ENCODE data around the gene ERP44.

GRCh38 chr9:100088202-100088601, 10.6 kb downstream of the ERP44 start:
- TF ChIP-seq CTCF (IDR thresholded peaks at IDR 0.05) (no peak), POLR2A (IDR thresholded peaks at IDR 0.05) (no peak)
